OCI-LY1 (cell line): ENCODE results near the gene RALGPS1.

ENCODE experiments used
- EZH2 ChIP-seq: fragments of 200-600 bp; sonication (generic), shearing (Covaris generic); IDR thresholded peaks from 2 replicates; pipeline ENCODE4 v1.8.0; 2017; ENCODE audit warnings: borderline replicate concordance, mixed run types, mild to moderate bottlenecking, antibody characterized with exemption, low read length, moderate library complexity, mixed read lengths
- TF ChIP-seq, protein P1 (sequence below): fragments of 200-600 bp; sonication (generic), shearing (Covaris generic); IDR thresholded peaks from 2 replicates; pipeline ENCODE4 v1.5.1; 2017; ENCODE audit warnings: mild to moderate bottlenecking, antibody characterized with exemption, low read length, moderate library complexity, mixed read lengths

DNA sequence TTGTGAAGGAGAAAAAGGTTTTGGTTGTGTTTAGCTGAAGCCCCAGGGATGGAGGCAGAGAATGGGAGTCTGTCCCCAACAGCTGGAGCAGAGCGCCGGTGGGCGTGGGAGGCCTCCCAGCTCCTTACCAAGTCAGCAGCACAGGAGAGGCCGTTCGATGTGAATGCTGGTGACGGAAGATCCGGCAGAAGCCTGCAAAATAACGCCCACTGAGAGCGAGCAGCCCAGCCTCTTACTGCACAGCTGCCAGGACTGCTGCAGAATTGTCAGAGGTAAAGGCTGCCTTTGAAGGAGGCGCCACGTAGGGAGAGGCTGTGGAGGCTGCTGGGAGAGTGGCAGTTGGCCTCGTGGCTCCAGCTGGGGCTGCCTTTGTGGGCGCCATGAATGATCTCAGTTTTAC lies 181.6 kb downstream of the RALGPS1 start:
- TF ChIP-seq, protein P1, sequence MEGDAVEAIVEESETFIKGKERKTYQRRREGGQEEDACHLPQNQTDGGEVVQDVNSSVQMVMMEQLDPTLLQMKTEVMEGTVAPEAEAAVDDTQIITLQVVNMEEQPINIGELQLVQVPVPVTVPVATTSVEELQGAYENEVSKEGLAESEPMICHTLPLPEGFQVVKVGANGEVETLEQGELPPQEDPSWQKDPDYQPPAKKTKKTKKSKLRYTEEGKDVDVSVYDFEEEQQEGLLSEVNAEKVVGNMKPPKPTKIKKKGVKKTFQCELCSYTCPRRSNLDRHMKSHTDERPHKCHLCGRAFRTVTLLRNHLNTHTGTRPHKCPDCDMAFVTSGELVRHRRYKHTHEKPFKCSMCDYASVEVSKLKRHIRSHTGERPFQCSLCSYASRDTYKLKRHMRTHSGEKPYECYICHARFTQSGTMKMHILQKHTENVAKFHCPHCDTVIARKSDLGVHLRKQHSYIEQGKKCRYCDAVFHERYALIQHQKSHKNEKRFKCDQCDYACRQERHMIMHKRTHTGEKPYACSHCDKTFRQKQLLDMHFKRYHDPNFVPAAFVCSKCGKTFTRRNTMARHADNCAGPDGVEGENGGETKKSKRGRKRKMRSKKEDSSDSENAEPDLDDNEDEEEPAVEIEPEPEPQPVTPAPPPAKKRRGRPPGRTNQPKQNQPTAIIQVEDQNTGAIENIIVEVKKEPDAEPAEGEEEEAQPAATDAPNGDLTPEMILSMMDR, result no peak
- no peak for TF ChIP-seq EZH2
